H1 (cell line): ENCODE data around the gene ADGRG2. TPM values are rescaled to one million over a fixed set of nuclear protein-coding genes. Genes with fewer than 3 reads are reported as not detected.

ENCODE experiments used
- CTCF ChIA-PET: fragments of 300-600 bp; sonication (Branson Sonifier 250); formaldehyde crosslinking; loops from one replicate; lab custom pipeline; 2021; ENCODE audit not compliant: partially characterized antibody; lab: Charles Lee
- POLR2A ChIA-PET: fragments of 300-600 bp; sonication (Branson Sonifier 250); formaldehyde crosslinking; loops from one replicate; lab custom pipeline; 2021; ENCODE audit warnings: inconsistent platforms; ENCODE audit not compliant: partially characterized antibody; lab: Charles Lee
- DNase-seq, 2 experiments: peaks; one replicate each; pipeline versions ENCODE4 v3.0.0 to v3.0.0-alpha.2; 2010 to 2022; ENCODE audit warnings: low spot score in 2 of 2, low read depth in 1 of 2, mixed read lengths in 1 of 2
- FAIRE-seq: peaks from 2 replicates; lab custom pipeline; 2011; peaks lifted over from hg19 to GRCh38; lab: Jason Lieb, UNC
- H2AFZ ChIP-seq: 2 replicates; pipeline ENCODE4 v1.8.1; 2012; ENCODE audit warnings: low read length, inconsistent platforms
- H2AK5ac ChIP-seq: 2 replicates; pipeline ENCODE4 v1.6.1; 2013; ENCODE audit warnings: low read depth, low read length
- H2BK120ac ChIP-seq: replicated peaks from 2 replicates; pipeline ENCODE3; 2013; ENCODE audit warnings: low read depth, low read length, inconsistent platforms
- H2BK12ac ChIP-seq: 2 replicates; pipeline ENCODE4 v1.6.1; 2013; ENCODE audit warnings: low read depth, low read length
- H2BK15ac ChIP-seq: 2 replicates; pipeline ENCODE4 v1.6.1; 2013; ENCODE audit warnings: low read length
- H2BK20ac ChIP-seq: 2 replicates; pipeline ENCODE4 v1.6.1; 2013; ENCODE audit warnings: low read length
- H2BK5ac ChIP-seq: 2 replicates; pipeline ENCODE4 v1.6.1; 2013; ENCODE audit warnings: low read depth, low read length
- H3K14ac ChIP-seq: 2 replicates; pipeline ENCODE4 v1.6.1; 2013; ENCODE audit warnings: inconsistent platforms; ENCODE audit not compliant: insufficient read length
- H3K18ac ChIP-seq: 2 replicates; pipeline ENCODE4 v1.6.1; 2013; ENCODE audit warnings: low read length; ENCODE audit errors: extremely low read depth
- H3K23ac ChIP-seq: 2 replicates; pipeline ENCODE4 v1.6.1; 2013; ENCODE audit warnings: inconsistent platforms; ENCODE audit not compliant: insufficient read length
- H3K23me2 ChIP-seq: 2 replicates; pipeline ENCODE4 v1.6.1; 2013; ENCODE audit warnings: low read depth, low read length
- H3K27ac ChIP-seq: 2 replicates; pipeline ENCODE4 v1.6.1; 2011; ENCODE audit warnings: low read depth, low read length, inconsistent platforms
- H3K27me3 ChIP-seq, 4 experiments: replicated peaks in 1 of 4; 1 replicate in 1 of 4; 2 replicates in 3 of 4; pipeline versions ENCODE4 v1.6.1 to v1.8.1; 2011 to 2013; ENCODE audit warnings: low read length in 3 of 4, mild to moderate bottlenecking in 3 of 4, inconsistent platforms in 2 of 4, mixed read lengths in 2 of 4, moderate library complexity in 1 of 4; ENCODE audit not compliant: control insufficient read depth in 3 of 4, insufficient read depth in 3 of 4; ENCODE audit errors: extremely low read depth in 1 of 4
- H3K36me3 ChIP-seq, 4 experiments: 2 replicates each; pipeline versions ENCODE4 v1.6.1 to v1.8.1; 2011 to 2013; ENCODE audit warnings: mild to moderate bottlenecking in 4 of 4, low read length in 3 of 4, moderate library complexity in 2 of 4, control low read depth in 1 of 4, inconsistent platforms in 1 of 4; ENCODE audit not compliant: insufficient read depth in 4 of 4, control insufficient read depth in 2 of 4
- H3K4ac ChIP-seq: replicated peaks from 2 replicates; pipeline ENCODE3; 2013; ENCODE audit warnings: low read length, low read depth, mixed read lengths, inconsistent platforms; ENCODE audit not compliant: insufficient read length
- H3K4me1 ChIP-seq, 4 experiments: replicated peaks in 1 of 4; 1 replicate in 1 of 4; 2 replicates in 3 of 4; pipeline versions ENCODE4 v1.6.1 to v1.8.1; 2011 to 2013; ENCODE audit warnings: low read length in 3 of 4, inconsistent platforms in 2 of 4, mixed read lengths in 1 of 4; ENCODE audit not compliant: insufficient read depth in 4 of 4, control insufficient read depth in 3 of 4
- H3K4me2 ChIP-seq, 2 experiments: 2 replicates each; pipeline versions ENCODE4 v1.6.1 to v1.8.1; 2011 to 2013; ENCODE audit warnings: low read depth in 2 of 2, low read length in 2 of 2, control low read depth in 1 of 2, inconsistent platforms in 1 of 2, mild to moderate bottlenecking in 1 of 2; ENCODE audit not compliant: insufficient read depth in 1 of 2
- H3K4me3 ChIP-seq, 4 experiments: fragments of 200-600, 300-600 bp in 1 of 4; sonication (generic), shearing (Covaris generic), sonication (Bioruptor Twin) in 1 of 4; 2 replicates each; pipeline versions ENCODE4 v1.5.1 to v1.8.1; 2011 to 2016; ENCODE audit warnings: low read length in 4 of 4, low read depth in 3 of 4, control low read depth in 2 of 4, inconsistent platforms in 2 of 4, mild to moderate bottlenecking in 2 of 4, mixed read lengths in 1 of 4, moderate library complexity in 1 of 4; ENCODE audit not compliant: insufficient read depth in 2 of 4; ENCODE audit errors: extremely low read depth in 1 of 4
- H3K56ac ChIP-seq: replicated peaks from 2 replicates; pipeline ENCODE3; 2013; ENCODE audit warnings: low read depth, mild to moderate bottlenecking, mixed read lengths, low read length, inconsistent platforms; ENCODE audit not compliant: insufficient read length
- H3K79me1 ChIP-seq: 2 replicates; pipeline ENCODE4 v1.6.1; 2013; ENCODE audit warnings: low read depth, low read length, control low read depth
- H3K79me2 ChIP-seq, 2 experiments: 2 replicates each; pipeline versions ENCODE4 v1.6.1 to v1.8.1; 2012 to 2013; ENCODE audit warnings: low read length in 2 of 2, mild to moderate bottlenecking in 2 of 2, inconsistent platforms in 1 of 2; ENCODE audit not compliant: insufficient read depth in 2 of 2, control insufficient read depth in 1 of 2
- H3K9ac ChIP-seq, 4 experiments: replicated peaks in 1 of 4; 1 replicate in 1 of 4; 2 replicates in 3 of 4; pipeline versions ENCODE4 v1.6.1 to v1.8.1; 2011 to 2013; ENCODE audit warnings: low read depth in 3 of 4, low read length in 3 of 4, control low read depth in 2 of 4, mild to moderate bottlenecking in 2 of 4, moderate library complexity in 2 of 4, inconsistent platforms in 1 of 4; ENCODE audit errors: extremely low read depth in 1 of 4
- H3K9me3 ChIP-seq, 2 experiments: 2 replicates each; pipeline versions ENCODE4 v1.6.1 to v1.8.1; 2012 to 2013; ENCODE audit warnings: mild to moderate bottlenecking in 2 of 2, moderate library complexity in 2 of 2, control low read depth in 1 of 2, inconsistent platforms in 1 of 2, low read depth in 1 of 2, low read length in 1 of 2, mixed read lengths in 1 of 2; ENCODE audit not compliant: insufficient read depth in 2 of 2
- H4K20me1 ChIP-seq, 2 experiments: replicated peaks in 1 of 2; 2 replicates each; pipeline versions ENCODE3 to v1.8.1; 2011 to 2013; ENCODE audit warnings: inconsistent platforms in 2 of 2, low read length in 2 of 2, mild to moderate bottlenecking in 1 of 2; ENCODE audit not compliant: insufficient read depth in 2 of 2, control insufficient read depth in 1 of 2
- H4K5ac ChIP-seq: 2 replicates; pipeline ENCODE4 v1.6.1; 2013; ENCODE audit warnings: low read length, low read depth, mixed read lengths, inconsistent platforms; ENCODE audit not compliant: insufficient read length
- H4K8ac ChIP-seq: 2 replicates; pipeline ENCODE4 v1.8.0; 2013; ENCODE audit warnings: mild to moderate bottlenecking, moderate library complexity, low read length, inconsistent platforms; ENCODE audit not compliant: insufficient read depth; ENCODE audit errors: extremely low read depth
- H4K91ac ChIP-seq: replicated peaks from 2 replicates; pipeline ENCODE3; 2013; ENCODE audit warnings: low read length, mixed read lengths, inconsistent platforms; ENCODE audit not compliant: insufficient read length
- BCL11A ChIP-seq, 2 experiments: IDR thresholded peaks; one replicate each; pipeline ENCODE4 v1.6.1; 2011; ENCODE audit warnings: low read depth in 2 of 2, low read length in 2 of 2, mild to moderate bottlenecking in 2 of 2
- EZH2 ChIP-seq: fragments of 200-600 bp; sonication (generic); IDR thresholded peaks from 2 replicates; pipeline ENCODE4 v1.7.1; 2012; ENCODE audit warnings: low read depth, mild to moderate bottlenecking, moderate library complexity, low read length, inconsistent platforms; ENCODE audit not compliant: severe bottlenecking
- JUND ChIP-seq: IDR thresholded peaks from 2 replicates; pipeline ENCODE4 v1.6.1; 2011; ENCODE audit warnings: mild to moderate bottlenecking, improper control_type of control experiment, low read length
- NRF1 ChIP-seq: IDR thresholded peaks from 2 replicates; pipeline ENCODE4 v1.6.1; 2011; ENCODE audit warnings: mild to moderate bottlenecking, low read depth, low read length, improper control_type of control experiment
- POLR2A ChIP-seq, 2 experiments: IDR thresholded peaks; 1 replicate in 1 of 2; 2 replicates in 1 of 2; pipeline ENCODE4 v1.6.1; 2011; ENCODE audit warnings: low read depth in 2 of 2, low read length in 2 of 2, mild to moderate bottlenecking in 2 of 2; ENCODE audit errors: control extremely low read depth in 1 of 2
- RBBP5 ChIP-seq: IDR thresholded peaks from 2 replicates; pipeline ENCODE4 v1.7.1; 2012; ENCODE audit warnings: low read depth, mild to moderate bottlenecking, inconsistent platforms, low read length, moderate library complexity, borderline replicate concordance
- SAP30 ChIP-seq: fragments of 300-600 bp; sonication (generic); IDR thresholded peaks from 2 replicates; pipeline ENCODE4 v1.7.1; 2012; ENCODE audit warnings: low read length, moderate library complexity, mild to moderate bottlenecking, inconsistent platforms; ENCODE audit not compliant: insufficient read depth, insufficient replicate concordance
- SIRT6 ChIP-seq: IDR thresholded peaks from one replicate; pipeline ENCODE4 v1.7.1; 2012; ENCODE audit warnings: low read length, inconsistent platforms
- TCF12 ChIP-seq: IDR thresholded peaks from 2 replicates; pipeline ENCODE4 v1.6.1; 2011; ENCODE audit warnings: low read depth, mild to moderate bottlenecking, low read length
- TEAD4 ChIP-seq: IDR thresholded peaks from 2 replicates; pipeline ENCODE4 v1.6.1; 2012; ENCODE audit warnings: low read depth, low read length, inconsistent platforms, mixed read lengths
- YY1 ChIP-seq: IDR thresholded peaks from 2 replicates; pipeline ENCODE4 v1.6.1; 2011; ENCODE audit warnings: low read depth, mild to moderate bottlenecking, low read length
- WGBS, 2 experiments: shearing (Covaris generic) in 1 of 2; methylation state at CpG; one replicate each; pipeline versions ENCODE4 v1.1.6 to v1.1.7; 2013 to 2015; ENCODE audit warnings: low lambda C conversion rate in 2 of 2, mixed read lengths in 2 of 2, inconsistent platforms in 1 of 2, low coverage in 1 of 2, missing lambda C conversion rate in 1 of 2; ENCODE audit not compliant: insufficient replicate concordance in 2 of 2, insufficient coverage in 1 of 2, insufficient read length in 1 of 2; ENCODE audit errors: extremely low coverage in 1 of 2, missing lambda C conversion rate in 1 of 2; 5-methylcytosine and 5-hydroxymethylcytosine counted together
- polyA plus RNA-seq, 7 experiments: library from polyadenylated mRNA; depleted of rRNA in 3 of 7; stranded (reverse) in 5 of 7; unstranded in 2 of 7; fragments of >200 nt in 5 of 7; fragments of 200-250 nt in 2 of 7; gene quantifications; 1 replicate in 5 of 7; 2 replicates in 1 of 7; 4 replicates in 1 of 7; pipeline versions ENCODE4 v1.2.1 to v1.2.3, GENCODE V29; 2011 to 2013; ENCODE audit warnings: missing spikeins in 2 of 7, mixed read lengths in 2 of 7
- total RNA-seq: library from RNA; stranded (reverse); fragmentation: NEBNext Ultra II Directional; extraction: Animal tissue kit (Norgen Biotek cat#: 25700); gene quantifications from 2 replicates; pipeline ENCODE4 v1.2.1, GENCODE V29; 2021
- TF ChIP-seq, protein P1 (sequence below): IDR thresholded peaks from 2 replicates; pipeline ENCODE4 v1.6.1; 2011; ENCODE audit warnings: low read depth, mild to moderate bottlenecking, low read length; ENCODE audit not compliant: insufficient read depth

The ADGRG2 gene
- total and polyA plus RNA-seq, 2 of the 8 experiments (the other 6 are each of a cell fraction or from before 2014, with no cell fraction given) = 8.9 to 13.3 TPM

DNA sequence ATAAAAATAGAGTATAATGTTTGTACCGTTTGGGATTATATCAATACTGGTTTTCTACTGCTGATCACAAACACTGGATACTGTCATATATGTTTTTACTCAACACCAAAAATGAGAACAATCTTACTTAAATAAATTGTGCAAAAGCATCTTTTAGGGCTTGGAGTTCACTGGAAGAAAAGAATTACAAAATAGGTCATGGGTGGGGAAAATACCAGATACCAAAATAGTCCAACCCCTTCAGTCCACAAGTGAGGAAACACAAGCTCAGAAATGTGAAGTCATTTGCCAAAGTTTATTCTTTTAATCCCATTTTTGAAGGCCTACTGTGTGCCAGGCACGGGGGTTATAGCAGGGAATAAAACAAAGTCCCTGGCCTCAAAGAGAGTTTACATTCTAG is 64.4 kb downstream of the ADGRG2 start:
- no peak overlapping the region for H2BK5ac ChIP-seq
- H3K9ac ChIP-seq = no peak overlapping the region
- H3K23me2 ChIP-seq = no peaks in the 10 kb centered on the region; the same call in 1 of the 2 replicates
- no peaks in the 10 kb centered on the region for H3K79me1 ChIP-seq
- no peak for FAIRE-seq
- no peak overlapping the region for H2AK5ac ChIP-seq
- H3K79me2 ChIP-seq = no peaks in the 10 kb centered on the region
- H2AFZ ChIP-seq = no peak overlapping the region
- H3K23ac ChIP-seq = no peak overlapping the region
- no peak overlapping the region for H3K27ac ChIP-seq
- no peak overlapping the region for H2BK120ac ChIP-seq
- no peak overlapping the region for H3K4me2 ChIP-seq
- H2BK15ac ChIP-seq = no peak overlapping the region
- no peak overlapping the region for H3K56ac ChIP-seq
- H4K5ac ChIP-seq = no peak overlapping the region
- H2BK12ac ChIP-seq = no peak overlapping the region
- no peak overlapping the region for H3K4ac ChIP-seq
- POLR2A ChIA-PET = no interaction called here
- CTCF ChIA-PET = no interaction called here
- no peak overlapping the region for H2BK20ac ChIP-seq
- no peaks in the 10 kb centered on the region for H3K27me3 ChIP-seq
- H3K18ac ChIP-seq = no peak overlapping the region
- WGBS, 2 experiments = 73% methylated on average over 2 of the region's 2 CpGs; no CpG with 5 or more reads in 1 of the 2 experiments
- H4K91ac ChIP-seq = no peak overlapping the region
- H4K20me1 ChIP-seq = no peaks in the 10 kb centered on the region
- H3K14ac ChIP-seq = no peak overlapping the region
- DNase-seq = no peak
- no peaks in the 10 kb centered on the region for H3K36me3 ChIP-seq
- H3K4me1 ChIP-seq = no peaks in the 10 kb centered on the region
- H3K9me3 ChIP-seq = no peaks in the 10 kb centered on the region
- H4K8ac ChIP-seq = no peak overlapping the region
- H3K4me3 ChIP-seq = no peak overlapping the region
- TF ChIP-seq NRF1 (no peak), SAP30 (no peak), JUND (no peak), TEAD4 (no peak), EZH2 (no peak), TCF12 (no peak), SIRT6 (no peak), YY1 (no peak), RBBP5 (no peak), BCL11A (IDR thresholded peaks at IDR 0.05; ENCODE audit: low read depth in 2 of 2, low read length in 2 of 2) (no peak), POLR2A (IDR thresholded peaks at IDR 0.05; ENCODE audit: control extremely low read depth in 1 of 2, low read depth in 2 of 2, low read length in 2 of 2) (no peak)
- TF ChIP-seq, protein P1, sequence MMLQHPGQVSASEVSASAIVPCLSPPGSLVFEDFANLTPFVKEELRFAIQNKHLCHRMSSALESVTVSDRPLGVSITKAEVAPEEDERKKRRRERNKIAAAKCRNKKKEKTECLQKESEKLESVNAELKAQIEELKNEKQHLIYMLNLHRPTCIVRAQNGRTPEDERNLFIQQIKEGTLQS = no peak
